ENCODE measurements around the gene TNIK.

Gene TNIK

DNA sequence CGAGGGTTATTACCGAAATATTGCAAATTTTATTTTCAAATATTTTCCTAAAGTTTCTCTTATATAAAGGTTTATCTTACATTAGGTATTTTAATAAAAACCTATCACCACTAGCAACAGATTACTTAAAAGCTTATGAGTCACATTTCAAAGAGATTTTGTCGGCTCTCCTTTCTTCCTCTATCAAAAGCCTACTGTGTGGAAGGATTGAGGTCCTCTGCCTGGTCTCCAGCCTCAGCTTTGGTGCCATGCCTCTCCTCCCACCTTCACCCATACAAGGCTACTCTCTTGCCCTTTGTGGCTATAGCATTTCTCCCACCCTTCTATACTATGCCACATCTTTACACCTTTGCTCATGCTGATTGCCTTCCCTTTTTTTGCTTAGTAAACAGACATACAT, 199.3 kb downstream of the TNIK start:
- H3K4me3 ChIP-seq (ENCODE audit: control insufficient read depth, low read depth, low read length), result no peak overlapping the region
- TF ChIP-seq, protein P1, sequence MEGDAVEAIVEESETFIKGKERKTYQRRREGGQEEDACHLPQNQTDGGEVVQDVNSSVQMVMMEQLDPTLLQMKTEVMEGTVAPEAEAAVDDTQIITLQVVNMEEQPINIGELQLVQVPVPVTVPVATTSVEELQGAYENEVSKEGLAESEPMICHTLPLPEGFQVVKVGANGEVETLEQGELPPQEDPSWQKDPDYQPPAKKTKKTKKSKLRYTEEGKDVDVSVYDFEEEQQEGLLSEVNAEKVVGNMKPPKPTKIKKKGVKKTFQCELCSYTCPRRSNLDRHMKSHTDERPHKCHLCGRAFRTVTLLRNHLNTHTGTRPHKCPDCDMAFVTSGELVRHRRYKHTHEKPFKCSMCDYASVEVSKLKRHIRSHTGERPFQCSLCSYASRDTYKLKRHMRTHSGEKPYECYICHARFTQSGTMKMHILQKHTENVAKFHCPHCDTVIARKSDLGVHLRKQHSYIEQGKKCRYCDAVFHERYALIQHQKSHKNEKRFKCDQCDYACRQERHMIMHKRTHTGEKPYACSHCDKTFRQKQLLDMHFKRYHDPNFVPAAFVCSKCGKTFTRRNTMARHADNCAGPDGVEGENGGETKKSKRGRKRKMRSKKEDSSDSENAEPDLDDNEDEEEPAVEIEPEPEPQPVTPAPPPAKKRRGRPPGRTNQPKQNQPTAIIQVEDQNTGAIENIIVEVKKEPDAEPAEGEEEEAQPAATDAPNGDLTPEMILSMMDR (conservative IDR thresholded peaks at IDR 0.05; ENCODE audit: control insufficient read depth, insufficient read depth, low read depth, low read length), result no peak
- DNase-seq (ENCODE audit: low read depth), result no peak

DNA sequence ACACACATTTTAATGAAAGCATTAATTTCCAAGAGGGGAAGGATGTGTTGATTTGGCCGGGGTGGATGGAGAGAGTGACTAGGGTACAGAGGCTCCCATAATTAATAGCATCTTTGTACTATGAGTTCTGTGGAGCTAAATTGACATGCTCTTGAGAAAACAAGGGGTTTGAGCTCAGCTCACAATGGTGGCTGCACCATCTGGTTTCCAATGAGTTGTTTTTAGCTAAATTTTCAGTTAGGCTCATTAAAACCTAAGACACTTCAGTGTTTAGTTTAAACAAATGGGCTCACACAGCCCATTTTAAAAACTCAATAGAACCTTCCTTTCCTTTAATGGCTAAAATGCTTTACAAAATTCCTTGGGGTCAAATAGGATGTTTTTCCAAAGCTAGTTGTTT, 199.7 kb downstream of the TNIK start:
- TF ChIP-seq, protein P1 (conservative IDR thresholded peaks at IDR 0.05; ENCODE audit: control insufficient read depth, insufficient read depth, low read depth, low read length), result no peak
- no peak for DNase-seq (ENCODE audit: low read depth)
- no peak overlapping the region for H3K4me3 ChIP-seq (ENCODE audit: control insufficient read depth, low read depth, low read length)

DNA sequence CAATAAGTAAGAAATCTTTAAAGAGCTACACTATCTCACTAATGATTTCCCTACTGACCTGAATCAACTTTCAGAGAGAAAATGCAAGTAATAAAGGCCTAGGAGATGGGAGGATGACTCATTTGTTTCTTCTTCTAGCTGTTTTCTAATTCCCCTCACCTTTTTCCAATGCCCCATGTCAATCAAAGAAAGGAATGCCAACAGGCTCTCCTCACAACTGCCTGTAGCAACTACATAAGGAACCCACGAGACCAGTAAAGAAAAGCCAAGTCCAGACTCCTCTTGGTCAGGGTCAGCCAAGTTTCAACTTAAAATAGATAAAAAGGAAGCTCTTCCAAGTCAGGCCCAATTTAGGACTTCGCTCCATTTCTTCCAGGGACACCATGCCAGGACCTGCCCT, 201.9 kb downstream of the TNIK start:
- no peak for DNase-seq (ENCODE audit: low read depth)
- no peak overlapping the region for H3K4me3 ChIP-seq (ENCODE audit: control insufficient read depth, low read depth, low read length)
- TF ChIP-seq, protein P1 (conservative IDR thresholded peaks at IDR 0.05; ENCODE audit: control insufficient read depth, insufficient read depth, low read depth, low read length), result no peak

DNA sequence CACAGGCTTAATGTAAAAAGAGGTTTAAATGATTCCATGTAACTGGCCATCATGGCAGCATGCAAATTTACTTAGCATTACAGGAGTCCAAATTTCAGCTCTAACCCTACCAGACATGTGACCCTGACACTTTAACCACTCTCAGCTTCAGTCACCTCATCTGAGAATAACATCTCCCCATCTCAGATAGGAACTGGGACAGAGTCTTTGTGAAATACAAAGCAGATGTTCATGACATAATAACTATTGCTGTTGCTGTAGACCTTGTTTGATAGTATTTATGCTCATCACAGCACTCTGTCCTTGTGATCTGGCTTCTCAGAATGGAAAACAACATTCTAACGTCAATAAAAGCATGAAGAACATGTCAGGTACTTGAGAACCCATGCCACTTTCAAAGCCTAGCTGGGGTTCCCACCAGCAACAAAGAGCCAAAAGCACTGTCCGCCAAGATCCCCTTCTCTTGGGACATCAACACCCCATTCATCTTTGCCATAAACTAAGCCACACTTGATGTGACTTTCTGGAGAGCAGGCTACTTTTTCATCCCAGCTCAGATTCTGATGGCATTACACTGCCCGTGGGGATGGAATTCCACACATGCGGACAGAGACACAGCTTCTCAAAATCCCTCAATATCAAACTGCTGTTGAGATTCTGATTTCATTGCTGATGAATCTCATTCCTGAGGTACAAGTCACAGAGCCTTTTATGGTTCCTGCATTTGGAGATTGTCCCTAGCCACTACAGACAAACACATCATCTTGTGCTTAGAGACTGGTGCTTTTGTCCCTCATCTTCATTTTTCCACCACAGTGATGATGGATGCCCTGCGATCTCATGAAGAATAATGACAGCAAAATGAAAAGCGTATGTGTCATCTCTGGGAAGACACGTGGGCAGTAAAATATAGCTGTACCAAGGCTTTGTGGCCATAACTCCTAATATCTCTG, 202.7 kb downstream of the TNIK start:
- no peak overlapping the region for H3K4me3 ChIP-seq (ENCODE audit: control insufficient read depth, low read depth, low read length)

DNA sequence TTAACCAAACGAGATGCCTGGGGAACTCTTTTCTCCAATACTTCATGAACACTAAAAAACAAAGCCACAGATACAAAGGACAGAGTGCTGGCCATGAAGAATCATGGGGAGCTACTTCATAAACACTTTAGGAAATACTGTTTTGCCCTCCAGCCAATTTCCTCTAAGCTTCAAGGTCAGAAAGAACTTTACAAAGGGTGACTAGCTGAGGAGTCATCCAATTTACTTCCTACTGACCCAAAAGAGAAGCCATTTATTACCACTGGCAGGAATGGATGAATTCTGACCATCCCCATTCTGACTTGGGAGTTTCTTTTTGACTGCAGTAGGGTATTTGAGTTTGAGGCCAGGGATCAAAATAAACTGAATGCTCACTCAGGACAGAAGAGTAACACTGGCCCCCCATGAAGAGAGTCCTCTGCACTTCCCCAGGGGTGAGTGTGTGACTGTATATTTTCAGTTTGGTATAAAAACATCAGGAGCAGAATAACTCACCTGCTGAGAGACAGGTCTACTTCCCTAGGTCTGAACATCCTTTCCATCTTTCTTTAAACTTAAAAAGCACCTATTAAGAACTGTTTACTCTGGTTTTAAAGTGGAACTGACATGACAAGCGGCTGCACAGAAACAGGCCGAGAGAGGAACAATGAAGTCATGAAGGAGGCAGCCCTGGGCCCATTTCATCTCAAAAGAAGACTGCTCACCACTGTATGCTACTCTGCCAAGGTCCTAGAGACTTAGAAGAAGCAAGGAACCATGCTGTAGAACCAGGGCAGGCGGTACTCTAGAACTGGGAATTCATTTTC, 203.6 kb downstream of the TNIK start:
- TF ChIP-seq, protein P1 (conservative IDR thresholded peaks at IDR 0.05; ENCODE audit: control insufficient read depth, insufficient read depth, low read depth, low read length), result no peak
- DNase-seq (ENCODE audit: low read depth), result peak; percentile 33
- no peak overlapping the region for H3K4me3 ChIP-seq (ENCODE audit: control insufficient read depth, low read depth, low read length)

More for the DNA sequence above, 202.7 kb downstream of the TNIK start:
- TF ChIP-seq, protein P1 (conservative IDR thresholded peaks at IDR 0.05; ENCODE audit: control insufficient read depth, insufficient read depth, low read depth, low read length), result no peak
- peak; percentile 30 for DNase-seq (ENCODE audit: low read depth)

DNA sequence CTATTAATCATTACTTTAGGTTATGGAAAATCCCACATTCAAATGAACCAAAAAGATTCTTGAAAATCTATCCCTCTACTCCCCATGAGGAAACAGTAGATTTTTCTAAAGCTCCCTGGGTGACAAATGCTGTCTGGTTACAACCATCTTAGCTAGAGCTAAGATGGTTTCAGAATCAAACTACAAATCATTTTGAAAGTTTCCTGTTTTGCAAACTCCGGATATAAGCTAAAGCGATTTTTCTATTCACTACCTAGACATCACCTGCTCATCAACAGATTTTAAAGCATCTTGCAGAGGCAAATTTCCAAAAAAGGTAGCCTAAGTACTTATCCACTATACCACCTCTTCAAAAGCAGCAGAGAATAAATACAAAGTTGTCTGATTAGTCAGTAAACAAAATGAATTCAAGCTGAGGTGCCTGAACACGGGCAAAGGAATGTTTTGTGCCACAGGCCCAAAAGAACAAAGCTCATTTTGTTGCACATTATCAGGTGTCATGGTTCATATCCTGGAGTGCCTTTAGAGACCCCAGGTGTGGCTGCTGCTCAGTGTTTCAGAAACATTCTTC, 204.9 kb downstream of the TNIK start:
- H3K4me3 ChIP-seq (ENCODE audit: control insufficient read depth, low read depth, low read length), result no peak overlapping the region
- no peak for DNase-seq (ENCODE audit: low read depth)
- TF ChIP-seq, protein P1 (conservative IDR thresholded peaks at IDR 0.05; ENCODE audit: control insufficient read depth, insufficient read depth, low read depth, low read length), result no peak

All from fibroblast of mammary gland (primary cell).